Stomach (tissue), 9 donors: ENCODE data around the gene MCC. TPM values are rescaled to one million over a fixed set of nuclear protein-coding genes. Genes with fewer than 3 reads are reported as not detected.

ENCODE experiments used
- DNase-seq, 2 donors: peaks; one replicate each; pipeline versions ENCODE4 v3.0.0 to v3.0.0-alpha.2; 2013 to 2019
- H3K27ac ChIP-seq, 5 donors: fragments of 200-600 bp in 4 of 5; sonication (generic) in 4 of 5; one replicate each; pipeline ENCODE4 v1.5.1; 2013 to 2019; ENCODE audit warnings: mild to moderate bottlenecking in 1 of 5, moderate library complexity in 1 of 5
- H3K27me3 ChIP-seq, 3 donors: fragments of 200-600 bp; sonication (generic); one replicate each; pipeline ENCODE4 v1.5.1; 2017 to 2019; ENCODE audit warnings: mixed run types in 1 of 3
- H3K36me3 ChIP-seq, 4 donors: fragments of 200-600 bp; sonication (generic); 1 replicate in 3 of 4; 2 replicates in 1 of 4; pipeline ENCODE4 v1.5.1; 2016 to 2019
- H3K4me1 ChIP-seq, 4 donors: fragments of 200-600 bp; sonication (generic); one replicate each; pipeline ENCODE4 v1.5.1; 2016 to 2019
- H3K4me3 ChIP-seq, 4 donors: fragments of 200-600 bp; sonication (generic) in 3 of 4; one replicate each; pipeline ENCODE4 v1.5.1; 2016 to 2019; ENCODE audit warnings: mild to moderate bottlenecking in 1 of 4
- H3K9me3 ChIP-seq, 4 donors: fragments of 200-600 bp; sonication (generic); one replicate each; pipeline ENCODE4 v1.5.1; 2016 to 2019
- CTCF ChIP-seq, 7 experiments: fragments of 450-650 bp in 4 of 7; fragments of 200-600 bp in 3 of 7; sonication (generic) in 3 of 7; IDR thresholded peaks; one replicate each; pipeline ENCODE4 v1.5.1; 2016 to 2019; ENCODE audit warnings: antibody characterized with exemption in 7 of 7, control low read depth in 2 of 7, mild to moderate bottlenecking in 1 of 7
- EP300 ChIP-seq: sonication (generic); formaldehyde crosslinking; IDR thresholded peaks from one replicate; pipeline ENCODE4 v1.6.1; 2017; ENCODE audit warnings: antibody characterized with exemption
- POLR2A ChIP-seq, 4 donors: fragments of 450-650 bp; IDR thresholded peaks; one replicate each; pipeline ENCODE4 v1.6.1; 2016; ENCODE audit warnings: antibody characterized with exemption in 4 of 4, control low read depth in 2 of 4, mild to moderate bottlenecking in 1 of 4, moderate library complexity in 1 of 4
- POLR2AphosphoS5 ChIP-seq, 3 donors: sonication (generic); formaldehyde crosslinking; IDR thresholded peaks; one replicate each; pipeline ENCODE4 v1.6.1; 2016; ENCODE audit warnings: antibody characterized with exemption in 3 of 3
- WGBS, 5 donors: extraction: QIAGEN DNeasy Blood & Tissue Kit in 3 of 5; methylation state at CpG; one replicate each; pipeline versions ENCODE4 v1.1.5 to v1.1.7; 2013 to 2018; 5-methylcytosine and 5-hydroxymethylcytosine counted together
- intact Hi-C: fragments of 100-400 bp; cut with DNase I; formaldehyde crosslinking; loops from one replicate; pipeline ENCODE4 v1.15.1; 2023; ENCODE audit warnings: low total_unique reads
- polyA plus RNA-seq, 3 donors: library from polyadenylated mRNA; stranded (reverse); fragments of 200-250 nt; gene quantifications; one replicate each; pipeline ENCODE4 v1.2.3, GENCODE V29; 2013
- total RNA-seq, 5 donors: library from RNA; depleted of rRNA; stranded (reverse); fragments of >200 nt; gene quantifications; one replicate each; pipeline versions ENCODE4 v1.1.0 to v1.2.3, GENCODE V29; 2014 to 2016
- donor health status: healthy with polysubstance abuse.
- donor health status: Bipolar disorder and iron deficiency.
- donor health status: healthy.

The MCC gene
- total and polyA plus RNA-seq, 8 donors, result 3.8 to 35.1 (median 8.9) TPM

GRCh38 chr5:113295111-113295539 lies 193.1 kb downstream of the MCC start:
- TF ChIP-seq EP300, result no peak
- no peak for TF ChIP-seq POLR2A (IDR thresholded peaks at IDR 0.05)
- TF ChIP-seq CTCF (IDR thresholded peaks at IDR 0.05), result no peak
- H3K4me3 ChIP-seq, result peak overlapping the region; percentile 67 to 94 (median 72)
- H3K9me3 ChIP-seq, result no peaks in the 10 kb centered on the region
- H3K27ac ChIP-seq, result peak overlapping the region in 4 of 5 donors; percentile 84 to 92 (median 86)
- intact Hi-C loops, result no loop called here
- 2 to 6% (median 4%) methylated on average over 8 of the region's 8 CpGs for WGBS, 5 donors
- peaks cover 0 to 47% (median 6%) of the 10 kb centered on the region in 3 donors for H3K27me3 ChIP-seq
- peak in 1 of 2 donors; percentile 25 for DNase-seq
- no peaks in the 10 kb centered on the region for H3K36me3 ChIP-seq
- peaks cover 6 to 40% (median 25%) of the 10 kb centered on the region in 4 donors for H3K4me1 ChIP-seq

- no peaks in the 10 kb centered on the region for H3K9me3 ChIP-seq
- TF ChIP-seq POLR2A (IDR thresholded peaks at IDR 0.05) (peak in 1 of 4 donors; percentile 53), EP300 (no peak), POLR2AphosphoS5 (IDR thresholded peaks at IDR 0.05) (peak; percentile 91 to 96 (median 91)), CTCF (IDR thresholded peaks at IDR 0.05) (no peak)
- H3K27me3 ChIP-seq, result peaks cover 0 to 47% (median 6%) of the 10 kb centered on the region in 3 donors
- H3K36me3 ChIP-seq, result no peaks in the 10 kb centered on the region
- H3K4me3 ChIP-seq, result peak overlapping the region; percentile 67 to 94 (median 72)
- WGBS, 5 donors, result 0 to 1% (median 0%) methylated on average over 37 to 60 of the region's 60 CpGs
- H3K27ac ChIP-seq, result peak overlapping the region; percentile 62 to 92 (median 84)
- DNase-seq, result peak; percentile 77 to 96
- peaks cover 6 to 40% (median 25%) of the 10 kb centered on the region in 4 donors for H3K4me1 ChIP-seq
- intact Hi-C loops, result no loop called here
These were observed 193.7 kb downstream of the MCC start for GRCh38 chr5:113294311-113295110.

GRCh38 chr5:113293975-113294310 lies 194.3 kb downstream of the MCC start:
- peak in 1 of 2 donors; percentile 66 for DNase-seq
- WGBS, 5 donors, result 1 to 2% (median 2%) methylated on average over 11 of the region's 11 CpGs
- Histone ChIP-seq H3K9me3 (no peaks in the 10 kb centered on the region), H3K4me3 (peak overlapping the region; percentile 67 to 94 (median 72)), H3K36me3 (no peaks in the 10 kb centered on the region), H3K27ac (peak overlapping the region; percentile 62 to 92 (median 84)), H3K4me1 (peaks cover 6 to 40% (median 25%) of the 10 kb centered on the region in 4 donors), H3K27me3 (peaks cover 0 to 47% (median 6%) of the 10 kb centered on the region in 3 donors)
- TF ChIP-seq POLR2A (IDR thresholded peaks at IDR 0.05), result no peak
- no peak for TF ChIP-seq EP300
- no peak for TF ChIP-seq CTCF (IDR thresholded peaks at IDR 0.05)
- TF ChIP-seq POLR2AphosphoS5 (IDR thresholded peaks at IDR 0.05), result no peak
- intact Hi-C loops, result no loop called here

- WGBS, 5 donors, result 12 to 26% (median 19%) methylated on average over 19 to 23 of the region's 23 CpGs
- peak in 1 of 2 donors; percentile 33 for DNase-seq
- Histone ChIP-seq H3K4me3 (peak overlapping the region; percentile 67 to 94 (median 72)), H3K36me3 (no peaks in the 10 kb centered on the region), H3K4me1 (peaks cover 6 to 40% (median 25%) of the 10 kb centered on the region in 4 donors), H3K9me3 (no peaks in the 10 kb centered on the region), H3K27ac (peak overlapping the region in 4 of 5 donors; percentile 84 to 92 (median 86)), H3K27me3 (peaks cover 0 to 47% (median 6%) of the 10 kb centered on the region in 3 donors)
- intact Hi-C loops, result no loop called here
- TF ChIP-seq POLR2AphosphoS5 (IDR thresholded peaks at IDR 0.05) (no peak), EP300 (no peak), CTCF (IDR thresholded peaks at IDR 0.05) (no peak), POLR2A (IDR thresholded peaks at IDR 0.05) (no peak)
These were observed 194.9 kb downstream of the MCC start for GRCh38 chr5:113293068-113293974.
